Endothelial cell of umbilical vein (primary cell): ENCODE measurements around the gene PCNX1. TPM values are rescaled to one million over a fixed set of nuclear protein-coding genes. Genes with fewer than 3 reads are reported as not detected.

Experiments used
- BruUV-seq: library from RNA; stranded (reverse); fragments of 400-500 nt; replicated peaks from 2 replicates; lab custom pipeline; 2021; lab: Mats Ljungman, UMichigan
- CTCF ChIA-PET: fragments of 300-600, 350-600 bp; sonication (Branson Sonifier 250); formaldehyde crosslinking; loops from one replicate; lab custom pipeline; 2021; ENCODE audit warnings: antibody characterized with exemption, inconsistent platforms; lab: Charles Lee
- POLR2A ChIA-PET: fragments of 300-600, 350-600 bp; sonication (Branson Sonifier 250); formaldehyde crosslinking; loops from one replicate; lab custom pipeline; 2021; ENCODE audit warnings: antibody characterized with exemption, inconsistent platforms; lab: Charles Lee
- DNase-seq: peaks from one replicate; pipeline ENCODE4 v3.0.0-alpha.2; 2011; ENCODE audit warnings: low read depth, low spot score
- FAIRE-seq: peaks from 2 replicates; lab custom pipeline; 2011; peaks lifted over from hg19 to GRCh38; lab: Jason Lieb, UNC
- H2AFZ ChIP-seq: 2 replicates; pipeline ENCODE4 v1.6.0; 2012; ENCODE audit warnings: low read depth, low read length, control low read depth, inconsistent platforms
- H3K27ac ChIP-seq: 2 replicates; pipeline ENCODE4 v1.5.1; 2011; ENCODE audit warnings: low read depth, mild to moderate bottlenecking, control low read depth, low read length, moderate library complexity; ENCODE audit not compliant: insufficient read depth
- H3K27me3 ChIP-seq, 2 experiments: 2 replicates each; pipeline versions ENCODE4 v1.6.0 to v1.6.1; 2011; ENCODE audit warnings: low read length in 2 of 2, mixed read lengths in 1 of 2; ENCODE audit not compliant: control insufficient read depth in 2 of 2, insufficient read depth in 2 of 2
- H3K36me3 ChIP-seq, 2 experiments: 2 replicates in 1 of 2; 3 replicates in 1 of 2; pipeline ENCODE4 v1.5.1; 2011; ENCODE audit warnings: low read length in 2 of 2, mild to moderate bottlenecking in 1 of 2, moderate library complexity in 1 of 2; ENCODE audit not compliant: control insufficient read depth in 2 of 2, insufficient read depth in 2 of 2; ENCODE audit errors: extremely low read depth in 1 of 2
- H3K4me1 ChIP-seq: 3 replicates; pipeline ENCODE4 v1.5.1; 2011; ENCODE audit warnings: mild to moderate bottlenecking, low read length; ENCODE audit not compliant: control insufficient read depth, insufficient read depth; ENCODE audit errors: extremely low read depth
- H3K4me2 ChIP-seq: 2 replicates; pipeline ENCODE4 v1.6.1; 2011; ENCODE audit warnings: low read length, control low read depth, mixed read lengths; ENCODE audit not compliant: insufficient read depth
- H3K4me3 ChIP-seq, 3 experiments: fragments of 200-600 bp in 1 of 3; sonication (generic), shearing (Covaris generic) in 1 of 3; replicated peaks in 1 of 3; 2 replicates each; pipeline ENCODE4 v1.5.1; 2011 to 2016; ENCODE audit warnings: control low read depth in 3 of 3, low read length in 3 of 3, mild to moderate bottlenecking in 2 of 3, inconsistent platforms in 1 of 3, low read depth in 1 of 3, moderate library complexity in 1 of 3; ENCODE audit not compliant: insufficient read depth in 1 of 3
- H3K79me2 ChIP-seq: 2 replicates; pipeline ENCODE4 v1.6.0; 2012; ENCODE audit warnings: low read length, inconsistent platforms; ENCODE audit not compliant: control insufficient read depth, insufficient read depth
- H3K9ac ChIP-seq: replicated peaks from 2 replicates; pipeline ENCODE3; 2011; ENCODE audit warnings: low read length, control low read depth; ENCODE audit not compliant: insufficient read depth; ENCODE audit errors: extremely low read depth
- H3K9me1 ChIP-seq: replicated peaks from 3 replicates; pipeline ENCODE4 v1.6.0; 2011; ENCODE audit warnings: mild to moderate bottlenecking, low read length; ENCODE audit not compliant: control insufficient read depth, insufficient read depth; ENCODE audit errors: extremely low read depth
- H3K9me3 ChIP-seq: replicated peaks from 2 replicates; pipeline ENCODE4 v1.5.1; 2012; ENCODE audit warnings: low read length, inconsistent platforms; ENCODE audit not compliant: control insufficient read depth, insufficient read depth
- H4K20me1 ChIP-seq: replicated peaks from 2 replicates; pipeline ENCODE3; 2011; ENCODE audit warnings: mild to moderate bottlenecking, low read length; ENCODE audit not compliant: control insufficient read depth, insufficient read depth; ENCODE audit errors: extremely low read depth
- EZH2 ChIP-seq: IDR thresholded peaks from 2 replicates; pipeline ENCODE4 v1.6.1; 2012; ENCODE audit warnings: borderline replicate concordance, low read depth, mild to moderate bottlenecking, moderate library complexity, low read length, inconsistent platforms; ENCODE audit not compliant: severe bottlenecking
- FOS ChIP-seq: IDR thresholded peaks from 2 replicates; pipeline ENCODE4 v1.6.1; 2011; ENCODE audit warnings: mild to moderate bottlenecking, low read length, moderate library complexity, borderline replicate concordance; ENCODE audit not compliant: insufficient read depth
- GATA2 ChIP-seq: IDR thresholded peaks from 2 replicates; pipeline ENCODE4 v1.7.0; 2011; ENCODE audit warnings: low read depth, mild to moderate bottlenecking, moderate library complexity, mixed read lengths, low read length; ENCODE audit not compliant: insufficient read length, insufficient read depth
- JUN ChIP-seq: IDR thresholded peaks from 2 replicates; pipeline ENCODE4 v1.6.1; 2011; ENCODE audit warnings: borderline replicate concordance, low read depth; ENCODE audit not compliant: insufficient read length, insufficient read depth
- MYC ChIP-seq: IDR thresholded peaks from one replicate; pipeline ENCODE4 v1.6.1; 2011; ENCODE audit warnings: mild to moderate bottlenecking, low read depth, low read length
- POLR2A ChIP-seq: IDR thresholded peaks from 2 replicates; pipeline ENCODE4 v1.6.1; 2012; ENCODE audit warnings: low read depth, mild to moderate bottlenecking, control low read depth, low read length
- POLR2AphosphoS5 ChIP-seq: IDR thresholded peaks from 2 replicates; pipeline ENCODE4 v1.6.1; 2012; ENCODE audit warnings: low read depth, mild to moderate bottlenecking, control low read depth, low read length, moderate library complexity; ENCODE audit not compliant: insufficient read depth
- dilution Hi-C: fragments of 300-500 bp; cut with MboI; formaldehyde crosslinking; loops from one replicate; pipeline ENCODE4 v1.15.0; 2019; ENCODE audit warnings: low sequenced_read_pairs; ENCODE audit not compliant: extremely low pct_ligation_motif_present
- intact Hi-C: fragments of 100-400 bp; cut with micrococcal nuclease; formaldehyde crosslinking; loops from one replicate; pipeline ENCODE4 v1.10.0; 2022
- polyA plus RNA-seq, 4 experiments: library from polyadenylated mRNA; depleted of rRNA in 3 of 4; stranded (reverse) in 3 of 4; unstranded in 1 of 4; fragments of >200 nt; gene quantifications; 2 replicates each; pipeline versions ENCODE4 v1.2.1 to v1.2.3, GENCODE V29; 2011 to 2012; ENCODE audit warnings: missing spikeins in 1 of 4
- total RNA-seq: library from RNA; stranded (reverse); gene quantifications from 2 replicates; pipeline ENCODE4 v1.2.3, GENCODE V29; 2021
- TF ChIP-seq, protein P1 (sequence below): IDR thresholded peaks from 2 replicates; pipeline ENCODE4 v1.6.1; 2011; ENCODE audit not compliant: insufficient read depth, insufficient read length
- TF ChIP-seq, protein P2 (sequence below), 2 donors: IDR thresholded peaks; 1 replicate in 1 of 2; 2 replicates in 1 of 2; pipeline ENCODE4 v1.5.1; 2011; ENCODE audit warnings: low read length in 2 of 2, mild to moderate bottlenecking in 2 of 2, moderate library complexity in 2 of 2, control low read depth in 1 of 2, inconsistent platforms in 1 of 2, low read depth in 1 of 2; ENCODE audit not compliant: insufficient read depth in 1 of 2; ENCODE audit errors: extremely low read depth in 1 of 2

The PCNX1 gene
- total and polyA plus RNA-seq, 2 donors (not counting 3 experiments of a cell fraction or from before 2014, with no cell fraction given), result 21.4 to 40.5 TPM

- FAIRE-seq, result no peak
- H3K79me2 ChIP-seq, result peaks cover 15% of the 10 kb centered on the region
- H4K20me1 ChIP-seq, result no peaks in the 10 kb centered on the region
- TF ChIP-seq POLR2AphosphoS5, result no peak
- TF ChIP-seq FOS, result no peak
- TF ChIP-seq JUN, result no peak
- no peak for TF ChIP-seq EZH2
- TF ChIP-seq POLR2A, result no peak
- no peak for TF ChIP-seq MYC
- no peak for TF ChIP-seq GATA2
- TF ChIP-seq, protein P1, sequence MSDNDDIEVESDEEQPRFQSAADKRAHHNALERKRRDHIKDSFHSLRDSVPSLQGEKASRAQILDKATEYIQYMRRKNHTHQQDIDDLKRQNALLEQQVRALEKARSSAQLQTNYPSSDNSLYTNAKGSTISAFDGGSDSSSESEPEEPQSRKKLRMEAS, result no peak
- TF ChIP-seq, protein P2, sequence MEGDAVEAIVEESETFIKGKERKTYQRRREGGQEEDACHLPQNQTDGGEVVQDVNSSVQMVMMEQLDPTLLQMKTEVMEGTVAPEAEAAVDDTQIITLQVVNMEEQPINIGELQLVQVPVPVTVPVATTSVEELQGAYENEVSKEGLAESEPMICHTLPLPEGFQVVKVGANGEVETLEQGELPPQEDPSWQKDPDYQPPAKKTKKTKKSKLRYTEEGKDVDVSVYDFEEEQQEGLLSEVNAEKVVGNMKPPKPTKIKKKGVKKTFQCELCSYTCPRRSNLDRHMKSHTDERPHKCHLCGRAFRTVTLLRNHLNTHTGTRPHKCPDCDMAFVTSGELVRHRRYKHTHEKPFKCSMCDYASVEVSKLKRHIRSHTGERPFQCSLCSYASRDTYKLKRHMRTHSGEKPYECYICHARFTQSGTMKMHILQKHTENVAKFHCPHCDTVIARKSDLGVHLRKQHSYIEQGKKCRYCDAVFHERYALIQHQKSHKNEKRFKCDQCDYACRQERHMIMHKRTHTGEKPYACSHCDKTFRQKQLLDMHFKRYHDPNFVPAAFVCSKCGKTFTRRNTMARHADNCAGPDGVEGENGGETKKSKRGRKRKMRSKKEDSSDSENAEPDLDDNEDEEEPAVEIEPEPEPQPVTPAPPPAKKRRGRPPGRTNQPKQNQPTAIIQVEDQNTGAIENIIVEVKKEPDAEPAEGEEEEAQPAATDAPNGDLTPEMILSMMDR (IDR thresholded peaks at IDR 0.05; ENCODE audit: extremely low read depth in 1 of 2, insufficient read depth in 1 of 2, low read depth in 1 of 2, low read length in 2 of 2), result no peak
- H3K27me3 ChIP-seq, result no peaks in the 10 kb centered on the region
- ChIA-PET POLR2A (no interaction called here), CTCF (interaction anchor here (1.2 to 4.2 kb wide), 5 partner anchors 8 to 68 kb away, joined by 3 to 99 read pairs (median 56); no protein-coding TSS in a partner anchor)
- no peaks in the 10 kb centered on the region for H3K9me1 ChIP-seq
- dilution Hi-C loops (no loop called here), intact Hi-C loops (no loop called here)
- no peak overlapping the region for H3K9ac ChIP-seq
- H3K36me3 ChIP-seq, result no peaks in the 10 kb centered on the region
- H3K4me1 ChIP-seq, result peaks cover 28% of the 10 kb centered on the region
- no peaks in the 10 kb centered on the region for H3K9me3 ChIP-seq
- DNase-seq, result no peak
- BruUV-seq, result no TSS peak
- H3K4me3 ChIP-seq, result no peak overlapping the region
- no peak overlapping the region for H3K27ac ChIP-seq
- H2AFZ ChIP-seq, result no peak overlapping the region
- H3K4me2 ChIP-seq, result no peak overlapping the region
These were observed 2.9 kb upstream of the PCNX1 start for GRCh38 chr14:70904373-70904772.
